Spleen (tissue), 11 donors: ENCODE data around the gene SLC35B4. TPM values are rescaled to one million over a fixed set of nuclear protein-coding genes. Genes with fewer than 3 reads are reported as not detected.

Experiments
- DNase-seq: peaks from one replicate; pipeline ENCODE4 v3.0.0-alpha.2; 2020
- H3K27ac ChIP-seq, 8 donors: fragments of 200-600 bp; sonication (generic) in 7 of 8; 1 replicate in 4 of 8; 2 replicates in 4 of 8; pipeline versions ENCODE4 v1.5.0 to v1.8.0; 2016 to 2021; ENCODE audit warnings: inconsistent platforms in 4 of 8, mild to moderate bottlenecking in 4 of 8, moderate library complexity in 1 of 8
- H3K27me3 ChIP-seq, 7 donors: fragments of 200-600 bp; sonication (generic) in 6 of 7; replicated peaks in 1 of 7; 1 replicate in 4 of 7; 2 replicates in 3 of 7; pipeline versions ENCODE4 v1.5.0 to v1.8.0; 2016 to 2021; ENCODE audit warnings: inconsistent platforms in 3 of 7, mild to moderate bottlenecking in 1 of 7
- H3K36me3 ChIP-seq, 6 donors: fragments of 200-600 bp; sonication (generic) in 5 of 6; 1 replicate in 4 of 6; 2 replicates in 2 of 6; pipeline versions ENCODE4 v1.5.0 to v1.8.0; 2016 to 2021; ENCODE audit warnings: inconsistent platforms in 2 of 6
- H3K4me1 ChIP-seq, 6 donors: fragments of 200-600 bp; sonication (generic) in 5 of 6; 1 replicate in 3 of 6; 2 replicates in 3 of 6; pipeline versions ENCODE4 v1.5.0 to v1.8.0; 2016 to 2021; ENCODE audit warnings: inconsistent platforms in 3 of 6
- H3K4me3 ChIP-seq, 8 donors: fragments of 200-600 bp; sonication (generic) in 7 of 8; 1 replicate in 4 of 8; 2 replicates in 4 of 8; pipeline versions ENCODE4 v1.5.0 to v1.8.0; 2016 to 2021; ENCODE audit warnings: inconsistent platforms in 4 of 8, mild to moderate bottlenecking in 4 of 8, moderate library complexity in 2 of 8
- H3K9me3 ChIP-seq, 8 donors: fragments of 200-600 bp; sonication (generic) in 7 of 8; 1 replicate in 4 of 8; 2 replicates in 4 of 8; pipeline versions ENCODE4 v1.5.0 to v1.8.0; 2016 to 2021; ENCODE audit warnings: inconsistent platforms in 4 of 8
- CTCF ChIP-seq, 11 experiments: fragments of 200-600 bp in 7 of 11; fragments of 450-650 bp in 4 of 11; sonication (generic) in 4 of 11; IDR thresholded peaks in 8 of 11; conservative IDR thresholded peaks in 3 of 11; 1 replicate in 7 of 11; 2 replicates in 4 of 11; pipeline versions ENCODE4 v1.4.0 to v1.8.0; 2016 to 2021; ENCODE audit warnings: antibody characterized with exemption in 11 of 11, inconsistent platforms in 4 of 11, mild to moderate bottlenecking in 1 of 11
- POLR2A ChIP-seq, 3 donors: fragments of 450-650 bp; IDR thresholded peaks; one replicate each; pipeline ENCODE4 v1.5.1; 2017; ENCODE audit warnings: antibody characterized with exemption in 3 of 3, mild to moderate bottlenecking in 1 of 3
- POLR2AphosphoS5 ChIP-seq, 3 donors: sonication (generic); formaldehyde crosslinking; IDR thresholded peaks; one replicate each; pipeline ENCODE4 v1.5.1; 2017; ENCODE audit warnings: antibody characterized with exemption in 3 of 3
- WGBS, 5 donors: extraction: QIAGEN DNeasy Blood & Tissue Kit in 3 of 5; methylation state at CpG; one replicate each; pipeline versions ENCODE4 v1.1.5 to v1.1.7; 2013 to 2018; 5-methylcytosine and 5-hydroxymethylcytosine counted together
- intact Hi-C: fragments of 100-400 bp; cut with DNase I; formaldehyde crosslinking; loops from one replicate; pipeline ENCODE4 v1.15.0; 2023; ENCODE audit warnings: low total_unique reads
- polyA plus RNA-seq, 3 donors: library from polyadenylated mRNA; stranded (reverse); fragments of 200-250 nt; gene quantifications; one replicate each; pipeline ENCODE4 v1.2.1, GENCODE V29; 2013
- total RNA-seq, 7 donors: library from RNA; depleted of rRNA in 3 of 7; stranded (reverse); fragments of >200 nt in 3 of 7; fragmentation: NEBNext Ultra II Directional in 4 of 7; extraction: Animal tissue kit (Norgen Biotek cat#: 25700) in 4 of 7; gene quantifications; one replicate each; pipeline versions ENCODE4 v1.1.0 to v1.2.1, GENCODE V29; 2016 to 2021
- donor health status: healthy with polysubstance abuse.
- donor health status: DM: no; HTN: no; CAD: no; lungs with moderate emphysema.
- donor health status: DM: no; HTN: no; CAD: no.
- donor health status: Bipolar disorder and iron deficiency.
- donor health status: healthy.
- donor health status: DM: no; HTN: no; CAD: no.
- donor health status: DM: yes; HTN: yes; CAD: no.

SLC35B4 gene
- total and polyA plus RNA-seq, 10 donors, result 3.4 to 19.0 (median 11.9) TPM

GRCh38 chr7:134262322-134262721 is 54.4 kb downstream of the SLC35B4 start:
- H3K4me1 ChIP-seq, result no peaks in the 10 kb centered on the region
- no peak for DNase-seq
- WGBS, 5 donors, result 90 to 97% (median 92%) methylated on average over 4 of the region's 4 CpGs
- H3K4me3 ChIP-seq, result no peak overlapping the region
- H3K36me3 ChIP-seq, result no peaks in the 10 kb centered on the region
- H3K27ac ChIP-seq, result no peak overlapping the region
- H3K27me3 ChIP-seq, result no peaks in the 10 kb centered on the region
- peaks cover 0 to 21% (median 12%) of the 10 kb centered on the region in 8 donors for H3K9me3 ChIP-seq
- intact Hi-C loops, result no loop called here
- TF ChIP-seq CTCF (IDR thresholded peaks at IDR 0.05 in 8 of 11, conservative IDR thresholded peaks at IDR 0.05 in 3 of 11) (no peak), POLR2A (IDR thresholded peaks at IDR 0.05) (no peak), POLR2AphosphoS5 (IDR thresholded peaks at IDR 0.05) (no peak)

GRCh38 chr7:134255814-134256213 is 60.9 kb downstream of the SLC35B4 start:
- Histone ChIP-seq H3K4me3 (no peak overlapping the region), H3K27ac (no peak overlapping the region), H3K9me3 (peaks cover 0 to 8% (median 0%) of the 10 kb centered on the region in 8 donors), H3K27me3 (no peaks in the 10 kb centered on the region), H3K4me1 (no peaks in the 10 kb centered on the region), H3K36me3 (no peaks in the 10 kb centered on the region)
- DNase-seq, result no peak
- WGBS, 5 donors, result 77 to 91% (median 81%) methylated on average over 3 to 5 of the region's 5 CpGs
- TF ChIP-seq POLR2A (IDR thresholded peaks at IDR 0.05) (no peak), POLR2AphosphoS5 (IDR thresholded peaks at IDR 0.05) (no peak)
- intact Hi-C loops, result no loop called here

- H3K36me3 ChIP-seq, result no peaks in the 10 kb centered on the region
- WGBS, 5 donors, result 88 to 92% (median 89%) methylated on average over 3 of the region's 3 CpGs
- H3K27me3 ChIP-seq, result no peaks in the 10 kb centered on the region
- H3K4me3 ChIP-seq, result no peak overlapping the region
- TF ChIP-seq POLR2A (IDR thresholded peaks at IDR 0.05) (no peak), POLR2AphosphoS5 (IDR thresholded peaks at IDR 0.05) (no peak), CTCF (IDR thresholded peaks at IDR 0.05 in 8 of 11, conservative IDR thresholded peaks at IDR 0.05 in 3 of 11) (no peak)
- peaks cover 0 to 8% (median 0%) of the 10 kb centered on the region in 8 donors for H3K9me3 ChIP-seq
- no peaks in the 10 kb centered on the region for H3K4me1 ChIP-seq
- intact Hi-C loops, result no loop called here
- H3K27ac ChIP-seq, result no peak overlapping the region
- no peak for DNase-seq
Measured at GRCh38 chr7:134254311-134254710, 62.4 kb downstream of the SLC35B4 start.

GRCh38 chr7:134248196-134248595 is 68.5 kb downstream of the SLC35B4 start:
- 68 to 90% (median 84%) methylated on average over 3 of the region's 3 CpGs for WGBS, 5 donors
- Histone ChIP-seq H3K36me3 (no peaks in the 10 kb centered on the region), H3K27ac (no peak overlapping the region), H3K27me3 (no peaks in the 10 kb centered on the region), H3K4me1 (no peaks in the 10 kb centered on the region), H3K4me3 (no peak overlapping the region), H3K9me3 (peaks cover 0 to 3% (median 0%) of the 10 kb centered on the region in 8 donors)
- intact Hi-C loops, result no loop called here
- no peak for DNase-seq
- no peak for TF ChIP-seq POLR2A (IDR thresholded peaks at IDR 0.05)
- no peak for TF ChIP-seq POLR2AphosphoS5 (IDR thresholded peaks at IDR 0.05)
- no peak for TF ChIP-seq CTCF (IDR thresholded peaks at IDR 0.05 in 8 of 11, conservative IDR thresholded peaks at IDR 0.05 in 3 of 11)

GRCh38 chr7:134246761-134247160 is 70.0 kb downstream of the SLC35B4 start:
- H3K9me3 ChIP-seq, result peaks cover 0 to 10% (median 0%) of the 10 kb centered on the region in 8 donors

More at GRCh38 chr7:134246761-134247160, 70.0 kb downstream of the SLC35B4 start:
- Histone ChIP-seq H3K4me1 (no peaks in the 10 kb centered on the region), H3K36me3 (no peaks in the 10 kb centered on the region), H3K27me3 (no peaks in the 10 kb centered on the region), H3K27ac (no peak overlapping the region), H3K4me3 (no peak overlapping the region)
- no peak for DNase-seq
- WGBS, 5 donors, result 90 to 96% (median 92%) methylated on average over 2 of the region's 2 CpGs
- TF ChIP-seq POLR2AphosphoS5 (IDR thresholded peaks at IDR 0.05) (no peak), CTCF (IDR thresholded peaks at IDR 0.05 in 8 of 11, conservative IDR thresholded peaks at IDR 0.05 in 3 of 11) (no peak), POLR2A (IDR thresholded peaks at IDR 0.05) (no peak)
- intact Hi-C loops, result no loop called here
